HFFc6 (cell line): ENCODE results near the gene PSORS1C1. TPM values are rescaled to one million over a fixed set of nuclear protein-coding genes. Genes with fewer than 3 reads are reported as not detected.
A peak's percentile ranks its signal among the peaks of the same experiment; 100 is the strongest.

Experiments
- DNase-seq: peaks from one replicate; pipeline ENCODE4 v3.0.0-alpha.2; 2018
- H3K27ac Mint-ChIP-seq: 2 replicates; pipeline ENCODE4 v1.8.0; 2020; ENCODE audit warnings: mild to moderate bottlenecking, mixed read lengths
- H3K27me3 Mint-ChIP-seq: 2 replicates; pipeline ENCODE4 v1.8.0; 2021; ENCODE audit warnings: mild to moderate bottlenecking, moderate library complexity, mixed read lengths; ENCODE audit not compliant: insufficient read depth
- H3K36me3 Mint-ChIP-seq: 2 replicates; pipeline ENCODE4 v1.8.0; 2021; ENCODE audit warnings: low read depth, mixed read lengths
- H3K4me1 Mint-ChIP-seq: 2 replicates; pipeline ENCODE4 v1.8.0; 2020; ENCODE audit warnings: low read depth, mixed read lengths
- H3K4me3 Mint-ChIP-seq: 2 replicates; pipeline ENCODE4 v1.8.0; 2020; ENCODE audit warnings: mild to moderate bottlenecking, moderate library complexity, mixed read lengths
- H3K9me3 Mint-ChIP-seq: 2 replicates; pipeline ENCODE4 v1.8.0; 2020; ENCODE audit warnings: mild to moderate bottlenecking, mixed read lengths
- CTCF ChIP-seq: fragments of 200-600 bp; sonication (generic); IDR thresholded peaks from 2 replicates; pipeline ENCODE4 v1.5.0; 2021; ENCODE audit warnings: antibody characterized with exemption, mild to moderate bottlenecking
- total RNA-seq, 6 experiments: library from RNA; stranded (reverse); fragmentation: NEBNext Ultra II Directional; extraction: Animal tissue kit (Norgen Biotek cat#: 25700); gene quantifications; 2 replicates in 1 of 6; 3 replicates in 5 of 6; pipeline ENCODE4 v1.2.3, GENCODE V29; 2021

Gene PSORS1C1
- total RNA-seq, 6 experiments from 2014 or later, result 2.1 to 4.4 (median 3.5) TPM

GRCh38 chr6:31111712-31112111, 2.9 kb upstream of the PSORS1C1 start:
- H3K4me1 Mint-ChIP-seq, result peaks cover 42% of the 10 kb centered on the region
- H3K4me3 Mint-ChIP-seq, result no peak overlapping the region
- H3K9me3 Mint-ChIP-seq, result no peaks in the 10 kb centered on the region
- no peak for TF ChIP-seq CTCF
- DNase-seq, result no peak
- H3K27me3 Mint-ChIP-seq, result peaks cover 14% of the 10 kb centered on the region
- H3K27ac Mint-ChIP-seq, result no peak overlapping the region
- H3K36me3 Mint-ChIP-seq, result no peaks in the 10 kb centered on the region

GRCh38 chr6:31112478-31112877, 2.1 kb upstream of the PSORS1C1 start, which contains the start of gene C6orf15:
TSS of gene C6orf15 (minus strand) at chr6:31112575. CDS start at chr6:31112555, 20 bp downstream.
- Mint-ChIP-seq H3K27ac (no peak within 1 kb of the TSS; the same call in 1 of the 2 replicates), H3K4me1 (peaks cover 48% of the 10 kb centered on the region), H3K27me3 (peaks cover 14% of the 10 kb centered on the region), H3K36me3 (no peaks in the 10 kb centered on the region), H3K4me3 (no peak within 1 kb of the TSS), H3K9me3 (no peaks in the 10 kb centered on the region)
- no peak for TF ChIP-seq CTCF
- DNase-seq, result no peak

- Mint-ChIP-seq H3K9me3 (no peaks in the 10 kb centered on the region), H3K36me3 (no peaks in the 10 kb centered on the region), H3K4me1 (peaks cover 48% of the 10 kb centered on the region), H3K27me3 (peaks cover 14% of the 10 kb centered on the region), H3K27ac (peak overlapping the region; percentile 89), H3K4me3 (peak overlapping the region; percentile 80)
- DNase-seq, result peak; percentile 32
- TF ChIP-seq CTCF, result no peak
Observed at GRCh38 chr6:31113861-31114540, 599 bp upstream of the PSORS1C1 start.

- peak; percentile 66 for TF ChIP-seq CTCF
- Mint-ChIP-seq H3K27ac (peak overlapping the region; percentile 89), H3K4me1 (peaks cover 48% of the 10 kb centered on the region), H3K4me3 (peak overlapping the region; percentile 80), H3K27me3 (peaks cover 3% of the 10 kb centered on the region), H3K9me3 (no peaks in the 10 kb centered on the region), H3K36me3 (no peaks in the 10 kb centered on the region)
- peak; percentile 62 for DNase-seq
Observed at GRCh38 chr6:31114970-31115849, 610 bp downstream of the PSORS1C1 start.

GRCh38 chr6:31115941-31116560, 1.5 kb downstream of the PSORS1C1 start:
- Mint-ChIP-seq H3K9me3 (no peaks in the 10 kb centered on the region), H3K27me3 (peaks cover under 1% of the 10 kb centered on the region), H3K27ac (no peak overlapping the region), H3K36me3 (no peaks in the 10 kb centered on the region), H3K4me3 (peak overlapping the region; percentile 80), H3K4me1 (peaks cover 48% of the 10 kb centered on the region)
- no peak for DNase-seq
- no peak for TF ChIP-seq CTCF
